ENCODE measurements around the gene TRIM49D2. TPM values are rescaled to one million over a fixed set of nuclear protein-coding genes. Genes with fewer than 3 reads are reported as not detected.

Gene TRIM49D2
- total RNA-seq, 1 experiment from 2014 or later: not detected

Other genes with a start within 250 kb of the TRIM49D2 start
- not detected in 2 replicates for gene TRIM77, start 213.8 kb upstream of the TRIM49D2 start, total RNA-seq (2022)
- gene TRIM49, start 115.5 kb upstream of the TRIM49D2 start, total RNA-seq (2022): not detected in 2 replicates
- not detected in 2 replicates for gene TRIM64B, start 45.6 kb upstream of the TRIM49D2 start, total RNA-seq (2022)
- not detected in 2 replicates for gene TRIM49D1, start 1.8 kb upstream of the TRIM49D2 start, total RNA-seq (2022)
- gene TRIM64, start 42.0 kb downstream of the TRIM49D2 start, total RNA-seq (2022): not detected in 2 replicates
- gene TRIM49C, start 107.0 kb downstream of the TRIM49D2 start, total RNA-seq (2022): not detected in 2 replicates
- gene UBTFL1, start 161.9 kb downstream of the TRIM49D2 start, total RNA-seq (2022): not detected in 2 replicates
- gene NAALAD2, start 210.6 kb downstream of the TRIM49D2 start, total RNA-seq (2022): not detected in 2 replicates